A673 (cell line): ENCODE results near the gene PAX3.

Experiments
- EZH2 ChIP-seq: fragments of 200-600 bp; sonication (generic); IDR thresholded peaks from 2 replicates; pipeline ENCODE4 v1.6.1; 2017; ENCODE audit warnings: borderline replicate concordance, low read depth, mild to moderate bottlenecking, mixed read lengths, antibody characterized with exemption, low read length; ENCODE audit not compliant: poor library complexity, severe bottlenecking
- TF ChIP-seq, protein P1 (sequence below): fragments of 300-800, 200-600 bp; sonication (generic); conservative IDR thresholded peaks from 2 replicates; pipeline ENCODE4 v1.5.1; 2017; ENCODE audit warnings: low read depth, mild to moderate bottlenecking, antibody characterized with exemption, low read length, moderate library complexity, mixed read lengths

DNA sequence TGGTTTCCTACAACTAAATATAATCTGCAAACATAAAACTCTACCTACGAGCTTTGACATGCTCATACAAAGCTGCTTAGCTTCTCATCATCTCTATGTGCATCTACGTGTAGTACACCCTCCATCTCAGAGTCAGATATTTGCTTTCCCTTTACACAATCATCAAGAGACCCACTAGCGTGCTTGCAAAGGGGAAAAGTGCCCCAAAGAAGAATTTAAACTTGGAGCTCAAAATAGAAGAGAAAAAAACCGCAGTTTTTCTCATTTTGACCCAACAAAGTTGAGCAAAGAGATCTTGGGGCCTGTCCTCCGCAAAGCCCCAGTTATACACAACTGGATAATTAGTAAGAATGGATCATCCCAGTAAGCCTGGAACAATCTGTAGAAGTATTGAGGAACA lies 104.1 kb downstream of the PAX3 start:
- TF ChIP-seq, protein P1, sequence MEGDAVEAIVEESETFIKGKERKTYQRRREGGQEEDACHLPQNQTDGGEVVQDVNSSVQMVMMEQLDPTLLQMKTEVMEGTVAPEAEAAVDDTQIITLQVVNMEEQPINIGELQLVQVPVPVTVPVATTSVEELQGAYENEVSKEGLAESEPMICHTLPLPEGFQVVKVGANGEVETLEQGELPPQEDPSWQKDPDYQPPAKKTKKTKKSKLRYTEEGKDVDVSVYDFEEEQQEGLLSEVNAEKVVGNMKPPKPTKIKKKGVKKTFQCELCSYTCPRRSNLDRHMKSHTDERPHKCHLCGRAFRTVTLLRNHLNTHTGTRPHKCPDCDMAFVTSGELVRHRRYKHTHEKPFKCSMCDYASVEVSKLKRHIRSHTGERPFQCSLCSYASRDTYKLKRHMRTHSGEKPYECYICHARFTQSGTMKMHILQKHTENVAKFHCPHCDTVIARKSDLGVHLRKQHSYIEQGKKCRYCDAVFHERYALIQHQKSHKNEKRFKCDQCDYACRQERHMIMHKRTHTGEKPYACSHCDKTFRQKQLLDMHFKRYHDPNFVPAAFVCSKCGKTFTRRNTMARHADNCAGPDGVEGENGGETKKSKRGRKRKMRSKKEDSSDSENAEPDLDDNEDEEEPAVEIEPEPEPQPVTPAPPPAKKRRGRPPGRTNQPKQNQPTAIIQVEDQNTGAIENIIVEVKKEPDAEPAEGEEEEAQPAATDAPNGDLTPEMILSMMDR = no peak
- TF ChIP-seq EZH2 = no peak
